Esophagus muscularis mucosa (tissue), 4 donors: Measurements from ENCODE around the gene CNOT10. TPM values are rescaled to one million over a fixed set of nuclear protein-coding genes. Genes with fewer than 3 reads are reported as not detected.
A peak's percentile ranks its signal among the peaks of the same experiment; 100 is the strongest.
"Not testable (repeated sequence)": the region's sequence is repeated elsewhere in the genome, so short reads cannot be mapped to it uniquely, and the experiment has no call there.

ENCODE experiments used
- DNase-seq: peaks from one replicate; pipeline ENCODE4 v3.0.0-alpha.2; 2017; ENCODE audit errors: extremely low spot score
- H3K27ac ChIP-seq, 4 donors: fragments of 200-600 bp; sonication (generic); replicated peaks in 1 of 4; 1 replicate in 3 of 4; 2 replicates in 1 of 4; pipeline ENCODE4 v1.5.1; 2016 to 2019; ENCODE audit warnings: mild to moderate bottlenecking in 1 of 4
- H3K27me3 ChIP-seq, 4 donors: fragments of 200-600 bp; sonication (generic); one replicate each; pipeline versions ENCODE4 v1.5.1 to v1.6.0; 2016 to 2019
- H3K36me3 ChIP-seq, 4 donors: fragments of 200-600 bp; sonication (generic); one replicate each; pipeline ENCODE4 v1.5.1; 2016 to 2019
- H3K4me1 ChIP-seq, 4 donors: fragments of 200-600 bp; sonication (generic); one replicate each; pipeline ENCODE4 v1.5.1; 2016 to 2019
- H3K4me3 ChIP-seq, 4 donors: fragments of 200-600 bp; sonication (generic); 1 replicate in 2 of 4; 2 replicates in 2 of 4; pipeline ENCODE4 v1.5.1; 2016 to 2019; ENCODE audit warnings: mild to moderate bottlenecking in 4 of 4, moderate library complexity in 1 of 4
- H3K9me3 ChIP-seq, 4 donors: fragments of 200-600 bp; sonication (generic); 1 replicate in 3 of 4; 2 replicates in 1 of 4; pipeline ENCODE4 v1.5.1; 2016 to 2019
- EP300 ChIP-seq: sonication (generic); formaldehyde crosslinking; IDR thresholded peaks from one replicate; pipeline ENCODE4 v1.6.1; 2017; ENCODE audit warnings: antibody characterized with exemption
- POLR2A ChIP-seq: fragments of 450-650 bp; IDR thresholded peaks from one replicate; pipeline ENCODE4 v1.6.1; 2017; ENCODE audit warnings: antibody characterized with exemption, moderate library complexity, mild to moderate bottlenecking, low read depth
- POLR2AphosphoS5 ChIP-seq, 2 donors: sonication (generic); formaldehyde crosslinking; IDR thresholded peaks; one replicate each; pipeline ENCODE4 v1.6.1; 2017; ENCODE audit warnings: antibody characterized with exemption in 2 of 2
- whole genome bisulfite sequencing: methylation state at CpG from one replicate; pipeline ENCODE4 v1.1.5; 2018; 5-methylcytosine and 5-hydroxymethylcytosine counted together
- intact Hi-C: fragments of 100-400 bp; cut with DNase I; formaldehyde crosslinking; loops from one replicate; pipeline ENCODE4 v1.15.1; 2023
- total RNA-seq, 4 donors: library from RNA; depleted of rRNA; stranded (reverse); fragments of >200 nt; gene quantifications; one replicate each; pipeline versions ENCODE4 v1.1.0 to v1.2.1, GENCODE V29; 2016
- TF ChIP-seq, protein P1 (sequence below), 3 experiments: fragments of 200-600 bp in 2 of 3; fragments of 450-650 bp in 1 of 3; sonication (generic) in 2 of 3; IDR thresholded peaks; one replicate each; pipeline ENCODE4 v1.5.1; 2017 to 2019; ENCODE audit warnings: antibody characterized with exemption in 3 of 3, mild to moderate bottlenecking in 2 of 3, moderate library complexity in 1 of 3

The CNOT10 gene
- total RNA-seq, 4 donors from 2014 or later, result 10.8 to 16.8 (median 15.4) TPM

DNA sequence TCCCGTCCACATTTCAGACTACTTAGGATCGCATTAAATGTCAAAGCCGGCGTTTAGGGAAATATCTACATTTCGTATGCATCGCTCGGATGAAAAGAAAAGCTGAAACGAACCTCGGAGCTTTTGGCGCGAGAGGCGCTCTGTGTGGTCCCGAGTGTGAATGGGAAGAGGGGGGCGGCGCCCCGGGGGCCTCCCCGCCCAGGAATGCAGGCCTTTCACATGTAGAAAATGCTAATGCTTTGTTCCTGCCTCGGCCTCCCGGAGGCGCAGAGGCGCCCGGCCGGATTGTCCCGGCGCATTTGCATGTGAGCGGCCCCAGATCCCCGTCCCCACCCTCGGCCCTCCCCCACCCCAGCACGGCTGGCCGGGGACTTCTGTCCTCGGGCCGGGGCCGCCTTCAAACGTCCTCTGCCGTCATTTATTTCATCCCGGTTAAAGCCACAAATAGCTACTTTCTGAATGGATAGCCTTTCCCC, 95.8 kb downstream of the CNOT10 start:
- Histone ChIP-seq H3K9me3 (no peaks in the 10 kb centered on the region), H3K27ac (no peak overlapping the region), H3K27me3 (peaks cover 0 to 11% (median 0%) of the 10 kb centered on the region in 4 donors), H3K36me3 (peaks cover 0 to 6% (median 1%) of the 10 kb centered on the region in 4 donors), H3K4me3 (peak overlapping the region; percentile 55 to 62 (median 60)), H3K4me1 (peaks cover 7 to 15% (median 15%) of the 10 kb centered on the region in 4 donors)
- no peak for TF ChIP-seq POLR2AphosphoS5 (IDR thresholded peaks at IDR 0.05)
- no peak for TF ChIP-seq POLR2A
- TF ChIP-seq, protein P1, sequence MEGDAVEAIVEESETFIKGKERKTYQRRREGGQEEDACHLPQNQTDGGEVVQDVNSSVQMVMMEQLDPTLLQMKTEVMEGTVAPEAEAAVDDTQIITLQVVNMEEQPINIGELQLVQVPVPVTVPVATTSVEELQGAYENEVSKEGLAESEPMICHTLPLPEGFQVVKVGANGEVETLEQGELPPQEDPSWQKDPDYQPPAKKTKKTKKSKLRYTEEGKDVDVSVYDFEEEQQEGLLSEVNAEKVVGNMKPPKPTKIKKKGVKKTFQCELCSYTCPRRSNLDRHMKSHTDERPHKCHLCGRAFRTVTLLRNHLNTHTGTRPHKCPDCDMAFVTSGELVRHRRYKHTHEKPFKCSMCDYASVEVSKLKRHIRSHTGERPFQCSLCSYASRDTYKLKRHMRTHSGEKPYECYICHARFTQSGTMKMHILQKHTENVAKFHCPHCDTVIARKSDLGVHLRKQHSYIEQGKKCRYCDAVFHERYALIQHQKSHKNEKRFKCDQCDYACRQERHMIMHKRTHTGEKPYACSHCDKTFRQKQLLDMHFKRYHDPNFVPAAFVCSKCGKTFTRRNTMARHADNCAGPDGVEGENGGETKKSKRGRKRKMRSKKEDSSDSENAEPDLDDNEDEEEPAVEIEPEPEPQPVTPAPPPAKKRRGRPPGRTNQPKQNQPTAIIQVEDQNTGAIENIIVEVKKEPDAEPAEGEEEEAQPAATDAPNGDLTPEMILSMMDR (IDR thresholded peaks at IDR 0.05), result no peak
- TF ChIP-seq EP300, result no peak
- 9% methylated on average over 18 of the region's 36 CpGs for WGBS
- intact Hi-C loops, result loop anchor here (2.0 kb wide), 1 partner anchor 154 kb away; no protein-coding TSS in a partner anchor
- DNase-seq, result no peak

DNA sequence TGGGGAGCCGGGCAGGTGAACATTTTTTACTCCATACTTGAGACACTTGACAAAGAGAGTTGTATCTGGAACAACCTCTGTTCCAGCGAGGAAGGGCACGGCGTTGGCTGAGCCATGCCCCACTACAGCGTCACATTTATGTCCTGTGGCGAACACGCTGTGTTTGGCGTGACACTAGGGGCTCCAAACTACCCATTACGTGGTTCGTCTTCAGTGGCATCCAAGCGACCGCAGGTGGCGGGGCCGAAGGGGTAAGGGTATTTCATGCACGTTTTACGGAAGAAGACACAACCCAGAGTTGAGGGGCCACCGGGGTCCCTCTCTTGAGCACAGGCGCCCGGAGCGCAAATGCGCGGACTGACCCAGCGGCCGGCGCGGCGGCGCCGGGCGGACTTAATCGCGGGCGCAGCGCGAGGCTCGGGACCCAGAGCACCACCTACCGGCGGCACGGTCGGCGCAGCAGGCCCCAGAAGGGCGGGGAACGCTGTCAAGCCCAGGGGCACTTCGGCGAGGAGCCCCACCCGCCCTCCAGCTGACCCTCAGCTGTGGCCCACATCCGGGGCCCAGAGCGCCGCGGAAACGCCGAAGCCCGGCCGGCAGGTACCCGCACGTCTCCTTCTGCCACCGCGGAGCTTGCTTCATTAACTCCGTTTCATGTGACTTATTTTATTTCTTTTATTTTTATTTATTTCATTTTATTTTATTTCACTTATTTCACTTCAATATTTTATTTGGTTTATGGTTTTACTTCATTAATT, 96.4 kb downstream of the CNOT10 start:
- peaks cover 7 to 15% (median 15%) of the 10 kb centered on the region in 4 donors for H3K4me1 ChIP-seq
- DNase-seq, result no peak
- H3K36me3 ChIP-seq, result no peaks in the 10 kb centered on the region
- no peaks in the 10 kb centered on the region for H3K9me3 ChIP-seq
- H3K27ac ChIP-seq, result no peak overlapping the region
- intact Hi-C loops, result loop anchor here (2.0 kb wide), 1 partner anchor 153 kb away; no protein-coding TSS in a partner anchor
- TF ChIP-seq EP300 (no peak), POLR2A (no peak), POLR2AphosphoS5 (IDR thresholded peaks at IDR 0.05) (no peak)
- TF ChIP-seq, protein P1 (IDR thresholded peaks at IDR 0.05), result peak; percentile 49 to 89 (median 69)
- H3K27me3 ChIP-seq, result peaks cover 0 to 11% (median 0%) of the 10 kb centered on the region in 4 donors
- WGBS, result 4% methylated on average over 30 of the region's 59 CpGs
- peak overlapping the region; percentile 55 to 62 (median 60) for H3K4me3 ChIP-seq

DNA sequence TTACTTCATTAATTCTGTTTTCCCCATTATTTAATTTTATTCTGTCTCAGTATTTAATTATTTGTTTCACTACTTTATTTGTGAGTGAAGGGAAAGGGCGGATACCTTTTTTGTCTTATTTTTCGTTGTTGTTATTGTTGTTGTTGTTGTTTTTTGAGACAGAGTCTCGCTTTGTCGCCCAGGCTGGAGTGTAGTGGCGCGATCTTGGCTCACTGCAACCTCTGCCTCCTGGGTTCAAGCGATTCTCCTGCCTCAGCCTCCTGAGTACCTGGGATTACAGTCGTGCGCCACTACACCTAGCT, 96.9 kb downstream of the CNOT10 start:
- H3K36me3 ChIP-seq, DNase-seq, H3K27ac ChIP-seq, H3K9me3 ChIP-seq: not testable (repeated sequence)
- intact Hi-C loops, result loop anchor here (2.0 kb wide), 1 partner anchor 153 kb away; no protein-coding TSS in a partner anchor
- WGBS, result 92% methylated on average over 9 of the region's 9 CpGs
- H3K27me3 ChIP-seq, result peaks cover 0 to 11% (median 0%) of the 10 kb centered on the region in 4 donors
- peaks cover 7 to 15% (median 15%) of the 10 kb centered on the region in 4 donors for H3K4me1 ChIP-seq
- H3K4me3 ChIP-seq, result peak overlapping the region in 3 of 4 donors; percentile 55 to 62 (median 60)

DNA sequence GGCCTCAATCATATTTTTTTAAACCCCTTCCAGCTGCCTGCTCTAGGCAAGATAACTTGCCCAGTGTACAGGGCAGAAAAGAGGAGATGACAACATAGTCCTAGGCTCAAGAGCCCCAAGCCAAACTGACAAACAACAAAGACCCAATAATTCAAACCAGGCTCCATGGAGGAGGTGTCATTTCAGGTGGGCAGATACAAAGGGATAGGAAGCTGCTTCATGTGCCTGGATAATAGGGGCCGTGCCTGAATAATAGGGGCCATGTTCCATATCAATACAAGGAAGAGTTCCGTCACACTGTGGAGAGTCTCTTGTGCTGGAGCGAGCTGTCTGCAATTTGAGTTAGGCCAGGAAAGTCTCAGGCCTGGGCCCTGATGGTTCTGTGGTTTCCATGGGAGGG, 97.4 kb downstream of the CNOT10 start:
- H3K4me3 ChIP-seq, result no peak overlapping the region
- TF ChIP-seq POLR2AphosphoS5 (IDR thresholded peaks at IDR 0.05) (no peak), POLR2A (no peak), EP300 (no peak)
- TF ChIP-seq, protein P1 (IDR thresholded peaks at IDR 0.05), result no peak
- 94% methylated on average over 3 of the region's 3 CpGs for WGBS
- H3K9me3 ChIP-seq, result no peaks in the 10 kb centered on the region
- no peak for DNase-seq
- intact Hi-C loops, result no loop called here
- H3K4me1 ChIP-seq, result peaks cover 7 to 15% (median 15%) of the 10 kb centered on the region in 4 donors
- no peak overlapping the region for H3K27ac ChIP-seq
- peaks cover 0 to 11% (median 0%) of the 10 kb centered on the region in 4 donors for H3K27me3 ChIP-seq
- H3K36me3 ChIP-seq, result no peaks in the 10 kb centered on the region

DNA sequence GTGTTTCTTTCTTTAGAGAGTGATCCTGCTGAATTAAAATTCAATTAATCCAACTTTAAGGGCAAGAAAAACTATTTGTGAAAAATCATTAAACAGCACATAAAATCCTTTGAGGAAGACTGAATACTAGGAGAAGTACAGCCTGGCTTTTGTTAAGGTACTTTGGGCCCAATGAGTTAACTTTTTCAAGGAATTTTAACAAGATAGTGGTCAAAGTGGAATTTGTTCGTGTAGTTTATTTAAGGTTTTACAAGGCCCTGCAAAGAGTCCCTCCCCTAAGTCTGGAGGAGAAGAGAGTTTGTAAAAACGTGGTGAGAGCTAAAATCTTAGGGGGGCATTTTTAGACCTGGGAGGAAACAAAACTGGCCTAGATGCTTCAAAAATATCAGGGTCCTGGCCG, 106.8 kb downstream of the CNOT10 start:
- DNase-seq, result no peak
- no peaks in the 10 kb centered on the region for H3K36me3 ChIP-seq
- H3K9me3 ChIP-seq, result no peaks in the 10 kb centered on the region
- TF ChIP-seq POLR2A (no peak), POLR2AphosphoS5 (IDR thresholded peaks at IDR 0.05) (no peak), EP300 (no peak)
- TF ChIP-seq, protein P1 (IDR thresholded peaks at IDR 0.05), result no peak
- no peaks in the 10 kb centered on the region for H3K4me1 ChIP-seq
- WGBS, result 74% methylated on average over 3 of the region's 3 CpGs
- H3K27me3 ChIP-seq, result no peaks in the 10 kb centered on the region
- intact Hi-C loops, result no loop called here
- H3K27ac ChIP-seq, result no peak overlapping the region
- H3K4me3 ChIP-seq, result no peak overlapping the region
